Endodermal cell (in vitro differentiated cells): Measurements from ENCODE around the gene PSMF1. TPM values are rescaled to one million over a fixed set of nuclear protein-coding genes. Genes with fewer than 3 reads are reported as not detected.
A peak's percentile ranks its signal among the peaks of the same experiment; 100 is the strongest.

ENCODE experiments used
- DNase-seq: peaks from one replicate; pipeline ENCODE4 v3.0.0-alpha.2; 2017
- H3K27ac ChIP-seq: 2 replicates; pipeline ENCODE4 v1.5.1; 2013; ENCODE audit warnings: mild to moderate bottlenecking, low read depth, low read length, moderate library complexity
- H3K27me3 ChIP-seq: 2 replicates; pipeline ENCODE4 v1.6.1; 2013; ENCODE audit warnings: mild to moderate bottlenecking, low read length, moderate library complexity; ENCODE audit not compliant: insufficient read depth, control insufficient read depth, poor library complexity, severe bottlenecking
- H3K36me3 ChIP-seq: 2 replicates; pipeline ENCODE4 v1.7.0; 2013; ENCODE audit warnings: mild to moderate bottlenecking, low read length, moderate library complexity; ENCODE audit not compliant: control insufficient read depth, insufficient read depth
- H3K4me1 ChIP-seq: one replicate; pipeline ENCODE4 v1.7.0; 2013; ENCODE audit warnings: low read length; ENCODE audit not compliant: control insufficient read depth, insufficient read depth
- H3K4me3 ChIP-seq: 2 replicates; pipeline ENCODE4 v1.5.1; 2013; ENCODE audit warnings: mild to moderate bottlenecking, low read length, moderate library complexity
- H3K9ac ChIP-seq: 2 replicates; pipeline ENCODE4 v1.6.1; 2013; ENCODE audit warnings: mild to moderate bottlenecking, low read length, moderate library complexity; ENCODE audit not compliant: poor library complexity, severe bottlenecking; ENCODE audit errors: extremely low read depth
- H3K9me3 ChIP-seq: 2 replicates; pipeline ENCODE4 v1.6.1; 2013; ENCODE audit warnings: mild to moderate bottlenecking, low read length, moderate library complexity; ENCODE audit not compliant: control insufficient read depth
- H3K27ac Mint-ChIP-seq: 2 replicates; pipeline ENCODE4 v1.8.0; 2020; ENCODE audit warnings: mixed read lengths
- H3K27me3 Mint-ChIP-seq: 2 replicates; pipeline ENCODE4 v1.8.0; 2021; ENCODE audit warnings: mild to moderate bottlenecking, mixed read lengths; ENCODE audit not compliant: insufficient read depth
- H3K36me3 Mint-ChIP-seq: 2 replicates; pipeline ENCODE4 v1.8.0; 2020; ENCODE audit warnings: low read depth, mixed read lengths
- H3K4me1 Mint-ChIP-seq: 2 replicates; pipeline ENCODE4 v1.8.0; 2020; ENCODE audit warnings: mixed read lengths
- H3K4me3 Mint-ChIP-seq: 2 replicates; pipeline ENCODE4 v1.8.0; 2020; ENCODE audit warnings: mild to moderate bottlenecking, moderate library complexity, mixed read lengths
- H3K9me3 Mint-ChIP-seq: 2 replicates; pipeline ENCODE4 v1.8.0; 2020; ENCODE audit warnings: mild to moderate bottlenecking, mixed read lengths
- CTCF ChIP-seq: fragments of 200-600 bp; sonication (generic); conservative IDR thresholded peaks from 2 replicates; pipeline ENCODE4 v1.5.0; 2021; ENCODE audit warnings: antibody characterized with exemption, mild to moderate bottlenecking
- WGBS, 2 experiments: methylation state at CpG; one replicate each; pipeline versions ENCODE4 v1.1.5 to v1.1.7; 2013; ENCODE audit warnings: missing lambda C conversion rate in 2 of 2, mixed read lengths in 1 of 2; ENCODE audit not compliant: insufficient coverage in 1 of 2, insufficient read length in 1 of 2; 5-methylcytosine and 5-hydroxymethylcytosine counted together
- total RNA-seq, 2 donors: library from RNA; stranded (reverse); fragmentation: NEBNext Ultra II Directional in 1 of 2; extraction: Animal tissue kit (Norgen Biotek cat#: 25700) in 1 of 2; gene quantifications; 2 replicates in 1 of 2; 3 replicates in 1 of 2; pipeline ENCODE4 v1.2.1, GENCODE V29; 2021

PSMF1 gene
- total RNA-seq, 2 donors from 2014 or later = 72.5 to 84.7 TPM

GRCh38 chr20:1210501-1210900, 92.1 kb downstream of the PSMF1 start:
- WGBS, 2 experiments = 92% methylated on average over 1 of the region's 1 CpG; no CpG with 5 or more reads in 1 of the 2 experiments
- Mint-ChIP-seq H3K27ac (no peak overlapping the region), H3K9me3 (no peaks in the 10 kb centered on the region), H3K4me3 (no peak overlapping the region), H3K36me3 (no peaks in the 10 kb centered on the region), H3K4me1 (peaks cover 9% of the 10 kb centered on the region), H3K27me3 (peaks cover 42% of the 10 kb centered on the region)
- no peak overlapping the region for H3K4me3 ChIP-seq
- no peak overlapping the region for H3K9ac ChIP-seq
- DNase-seq = no peak
- H3K36me3 ChIP-seq = no peaks in the 10 kb centered on the region
- no peak overlapping the region for H3K27ac ChIP-seq
- peaks cover 3% of the 10 kb centered on the region for H3K4me1 ChIP-seq
- H3K9me3 ChIP-seq = no peaks in the 10 kb centered on the region
- TF ChIP-seq CTCF = no peak
- peaks cover 64% of the 10 kb centered on the region for H3K27me3 ChIP-seq

DNA sequence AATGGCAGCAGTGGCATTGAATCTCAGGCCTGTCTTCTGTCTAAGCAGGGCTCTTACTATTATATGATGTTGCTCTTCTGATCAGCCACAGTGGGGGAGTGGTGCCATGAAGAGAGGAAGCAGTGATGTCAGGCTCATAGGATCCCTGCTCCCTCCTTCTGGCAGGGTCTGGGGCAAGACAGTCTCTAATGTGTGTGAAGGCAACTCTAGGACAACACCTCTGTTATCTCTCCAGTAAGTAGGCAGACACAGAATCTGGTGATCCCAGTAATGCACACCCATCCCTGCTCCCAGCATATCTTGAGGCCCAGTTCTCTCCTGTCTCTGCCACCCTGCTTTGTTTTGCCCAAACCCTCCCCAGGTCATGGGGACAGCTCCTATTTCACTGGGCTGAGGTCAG, 93.6 kb downstream of the PSMF1 start:
- H3K4me1 Mint-ChIP-seq = peaks cover 11% of the 10 kb centered on the region
- no peaks in the 10 kb centered on the region for H3K9me3 ChIP-seq

DNA sequence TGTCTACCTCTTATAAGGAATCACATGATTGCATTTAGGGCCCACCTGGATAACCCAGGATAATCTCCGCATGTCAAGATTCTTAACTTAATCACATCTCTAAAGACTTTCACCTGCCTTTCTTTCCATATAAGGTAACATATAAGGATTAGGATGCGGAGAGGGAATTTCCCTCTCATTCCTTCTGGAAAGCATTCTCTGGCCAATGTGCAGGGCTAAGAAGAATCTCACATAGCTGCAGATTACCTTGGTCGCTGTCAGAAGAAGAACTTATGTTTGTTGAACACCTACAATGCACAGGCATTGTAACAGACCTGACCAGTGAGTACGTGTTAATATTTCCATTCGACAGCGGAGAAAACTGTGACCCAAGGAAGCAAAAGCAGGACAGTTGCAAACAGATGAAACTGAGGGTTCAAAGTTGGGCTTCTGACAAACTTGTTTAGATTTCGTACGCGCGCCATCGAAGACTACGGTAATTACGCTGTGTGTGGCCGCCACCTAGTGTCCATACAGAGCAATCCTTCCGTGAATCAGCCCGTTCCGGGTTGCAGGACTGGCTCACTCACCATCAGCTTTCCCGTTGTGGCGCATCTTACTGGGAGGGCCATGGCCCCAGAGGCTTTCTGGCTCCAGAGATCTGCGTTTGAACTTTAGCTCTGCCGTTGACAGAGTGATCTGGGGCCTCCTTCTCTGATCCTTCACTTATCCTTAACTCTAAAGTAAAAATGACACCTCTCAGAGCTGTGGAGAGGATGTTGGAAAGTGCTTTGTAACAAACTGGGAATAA, 94.4 kb downstream of the PSMF1 start:
- Mint-ChIP-seq H3K4me1 (peaks cover 11% of the 10 kb centered on the region), H3K36me3 (no peaks in the 10 kb centered on the region), H3K9me3 (peaks cover 2% of the 10 kb centered on the region), H3K4me3 (no peak overlapping the region), H3K27ac (no peak overlapping the region), H3K27me3 (peaks cover 40% of the 10 kb centered on the region)
- WGBS, 2 experiments = 15% methylated on average over 20 to 21 of the region's 21 CpGs
- Histone ChIP-seq H3K9ac (no peak overlapping the region), H3K4me3 (no peak overlapping the region), H3K9me3 (no peaks in the 10 kb centered on the region), H3K4me1 (peaks cover 3% of the 10 kb centered on the region), H3K27ac (no peak overlapping the region), H3K27me3 (peaks cover 58% of the 10 kb centered on the region), H3K36me3 (no peaks in the 10 kb centered on the region)
- DNase-seq = peak; percentile 92
- peak; percentile 93 for TF ChIP-seq CTCF

More for the DNA sequence above, 93.6 kb downstream of the PSMF1 start:
- Histone ChIP-seq H3K4me3 (no peak overlapping the region), H3K27ac (no peak overlapping the region), H3K4me1 (peaks cover 3% of the 10 kb centered on the region), H3K36me3 (no peaks in the 10 kb centered on the region), H3K27me3 (peaks cover 64% of the 10 kb centered on the region), H3K9ac (no peak overlapping the region)
- Mint-ChIP-seq H3K36me3 (no peaks in the 10 kb centered on the region), H3K9me3 (no peaks in the 10 kb centered on the region), H3K27ac (no peak overlapping the region), H3K27me3 (peaks cover 42% of the 10 kb centered on the region), H3K4me3 (no peak overlapping the region)
- no peak for TF ChIP-seq CTCF
- DNase-seq = no peak
